AG10803 (cell line): ENCODE results near the gene USP47.

Experiments used
- DNase-seq: peaks from one replicate; pipeline ENCODE4 v3.0.0; 2010; ENCODE audit warnings: low read depth
- H3K4me3 ChIP-seq: 2 replicates; pipeline ENCODE4 v1.5.1; 2011; ENCODE audit warnings: mild to moderate bottlenecking, low read length, control low read depth
- CTCF ChIP-seq: conservative IDR thresholded peaks from 2 replicates; pipeline ENCODE4 v1.5.1; 2011; ENCODE audit warnings: mild to moderate bottlenecking, low read length, control low read depth, inconsistent platforms

The USP47 gene

GRCh38 chr11:11894486-11894885, 52.7 kb downstream of the USP47 start:
- no peak for DNase-seq
- no peak overlapping the region for H3K4me3 ChIP-seq
- no peak for TF ChIP-seq CTCF

- no peak overlapping the region for H3K4me3 ChIP-seq
- DNase-seq: peak; percentile 28
- TF ChIP-seq CTCF: peak; percentile 38
Observed at GRCh38 chr11:11895672-11896071, 53.9 kb downstream of the USP47 start.

GRCh38 chr11:11898648-11899047, 56.9 kb downstream of the USP47 start:
- no peak for DNase-seq
- no peak overlapping the region for H3K4me3 ChIP-seq
- no peak for TF ChIP-seq CTCF

- no peak overlapping the region for H3K4me3 ChIP-seq
- no peak for DNase-seq
- TF ChIP-seq CTCF: no peak
Observed at GRCh38 chr11:11899401-11899800, 57.6 kb downstream of the USP47 start.

- TF ChIP-seq CTCF: no peak
- DNase-seq: no peak
- H3K4me3 ChIP-seq: no peak overlapping the region
Observed at GRCh38 chr11:11901929-11902328, 60.2 kb downstream of the USP47 start.

- peak; percentile 90 for DNase-seq
- H3K4me3 ChIP-seq: no peak overlapping the region
- TF ChIP-seq CTCF: no peak
Observed at GRCh38 chr11:11909727-11910126, 68.0 kb downstream of the USP47 start.

GRCh38 chr11:11910541-11910940, 68.8 kb downstream of the USP47 start:
- no peak overlapping the region for H3K4me3 ChIP-seq
- DNase-seq: no peak

More at GRCh38 chr11:11910541-11910940, 68.8 kb downstream of the USP47 start:
- TF ChIP-seq CTCF: no peak
